ENCODE measurements around the gene RPL13A. TPM values are rescaled to one million over a fixed set of nuclear protein-coding genes. Genes with fewer than 3 reads are reported as not detected.
"Not testable (repeated sequence)": the region's sequence is repeated elsewhere in the genome, so short reads cannot be mapped to it uniquely, and the experiment has no call there.

RPL13A gene
- polyA plus RNA-seq, 4 donors: 2,364 to 2,825 (median 2,611) TPM

DNA sequence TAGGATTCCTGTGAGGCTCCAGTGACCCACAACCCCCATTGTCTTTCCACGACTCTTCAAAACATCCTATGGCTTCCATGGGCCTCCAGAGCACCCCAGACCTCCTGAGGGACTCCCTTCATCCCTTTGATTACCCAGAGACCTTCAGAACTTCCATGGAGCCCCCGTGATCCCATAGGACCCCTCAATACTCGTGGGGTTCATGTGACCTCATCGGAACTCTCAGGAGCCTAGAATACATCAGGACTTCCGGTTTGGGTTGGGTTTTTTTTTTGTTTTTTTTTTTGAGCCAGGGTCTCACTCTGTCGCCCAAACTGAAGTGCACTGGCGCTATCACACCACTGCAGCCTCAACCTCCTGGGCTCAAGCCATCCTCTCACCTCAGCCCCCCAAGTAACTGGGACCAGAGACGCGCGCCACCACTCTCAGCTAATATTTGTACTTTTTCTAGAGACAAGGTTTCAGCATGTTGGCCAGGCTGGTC is 33.6 kb upstream of the RPL13A start:
- no peak for DNase-seq (ENCODE audit: low read depth in 4 of 4, low spot score in 3 of 4)

DNA sequence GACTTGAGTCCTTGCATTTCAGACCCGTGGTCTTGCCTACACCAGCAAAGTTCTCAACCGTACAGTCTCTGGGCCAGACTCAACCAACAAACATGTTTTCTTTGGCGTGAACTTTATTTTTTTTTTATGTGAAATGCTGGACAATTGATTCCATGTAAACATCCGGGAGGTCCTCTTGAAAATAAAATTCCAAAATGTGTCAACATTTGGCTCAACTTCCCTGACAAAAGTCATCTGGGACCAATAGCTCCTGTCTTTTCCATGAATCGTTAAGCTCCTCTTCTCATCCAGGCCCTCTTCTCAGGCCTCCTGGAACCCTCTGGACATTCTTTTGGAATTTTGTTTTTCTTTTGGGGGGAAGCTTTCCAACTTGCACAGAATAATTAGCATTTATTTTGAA is 31.6 kb upstream of the RPL13A start:
- DNase-seq (ENCODE audit: low read depth in 4 of 4, low spot score in 3 of 4): no peak

DNA sequence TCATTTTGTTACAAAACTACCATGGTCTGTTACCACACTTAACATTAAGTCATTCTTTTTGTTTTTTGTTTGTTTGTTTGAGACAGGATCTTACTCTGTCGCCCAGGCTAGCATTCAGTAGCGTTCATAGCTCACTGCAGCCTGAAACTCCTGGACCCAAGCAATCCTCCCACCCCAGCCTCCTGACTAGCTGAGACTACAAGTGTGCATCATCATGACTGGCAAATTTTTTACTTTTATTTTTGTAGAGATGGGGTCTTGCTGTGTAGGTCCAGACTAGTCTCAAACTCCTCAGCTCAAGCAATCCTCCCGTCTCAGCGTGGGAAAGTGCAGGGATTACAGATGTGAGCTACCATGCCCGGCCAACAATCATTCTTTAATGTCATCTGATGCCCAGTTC is 31.1 kb upstream of the RPL13A start:
- no peak for DNase-seq (ENCODE audit: low read depth in 4 of 4, low spot score in 3 of 4)

DNA sequence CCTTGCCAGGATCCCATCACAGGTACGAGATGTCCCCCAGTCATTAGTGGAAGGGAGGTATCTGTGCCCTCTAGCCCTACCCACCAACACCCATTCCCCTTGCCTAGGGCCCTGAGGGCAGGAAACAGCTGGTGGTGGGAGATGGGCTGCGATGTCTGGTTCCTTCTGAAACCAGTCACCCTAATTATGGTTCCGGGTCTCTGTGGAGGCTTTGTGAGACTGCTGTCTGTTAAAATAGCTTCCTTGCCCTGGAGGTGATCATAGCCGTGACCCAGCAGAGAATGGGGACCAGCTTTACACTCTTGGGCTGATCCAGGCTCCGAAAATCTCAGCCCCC is 28.9 kb upstream of the RPL13A start:
- no peak for DNase-seq (ENCODE audit: low read depth in 4 of 4, low spot score in 3 of 4)

DNA sequence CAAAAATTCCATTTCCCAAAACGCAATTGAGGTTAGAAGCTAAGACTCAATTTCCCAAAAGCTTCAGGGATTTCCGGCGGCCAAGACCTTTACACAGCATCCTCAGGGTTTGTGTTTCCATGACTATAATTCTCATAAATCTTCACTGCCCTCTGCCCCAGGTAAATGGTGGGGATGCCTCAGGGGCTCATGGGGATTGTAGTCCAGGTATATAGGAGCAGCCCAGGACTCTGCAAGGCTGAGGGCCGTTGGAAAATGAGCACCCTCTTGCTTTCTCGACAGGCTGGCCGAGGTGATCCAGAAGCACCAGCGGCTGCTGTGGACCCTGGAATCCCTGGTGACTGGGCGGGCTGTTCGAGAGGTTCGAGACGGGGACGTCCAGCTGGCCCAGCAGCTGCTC is 28.0 kb upstream of the RPL13A start:
- no peak for DNase-seq (ENCODE audit: low read depth in 4 of 4, low spot score in 3 of 4)

DNA sequence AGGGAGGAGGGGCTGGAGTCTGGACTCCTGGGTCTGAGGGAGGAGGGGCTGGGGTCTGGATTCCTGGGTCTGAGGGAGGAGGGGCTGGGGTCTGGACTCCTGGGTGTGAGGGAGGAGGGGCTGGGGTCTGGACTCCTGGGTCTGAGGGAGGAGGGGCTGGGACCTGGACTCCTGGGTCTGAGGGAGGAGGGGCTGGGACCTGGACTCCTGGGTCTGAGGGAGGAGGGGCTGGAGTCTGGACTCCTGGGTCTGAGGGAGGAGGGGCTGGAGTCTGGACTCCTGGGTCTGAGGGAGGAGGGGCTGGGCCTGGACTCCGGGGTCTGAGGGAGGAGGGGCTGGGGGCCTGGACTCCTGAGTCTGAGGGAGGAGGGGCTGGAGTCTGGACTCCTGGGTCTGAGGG is 26.3 kb upstream of the RPL13A start:
- DNase-seq (ENCODE audit: low read depth in 4 of 4, low spot score in 3 of 4): not testable (repeated sequence)

DNA sequence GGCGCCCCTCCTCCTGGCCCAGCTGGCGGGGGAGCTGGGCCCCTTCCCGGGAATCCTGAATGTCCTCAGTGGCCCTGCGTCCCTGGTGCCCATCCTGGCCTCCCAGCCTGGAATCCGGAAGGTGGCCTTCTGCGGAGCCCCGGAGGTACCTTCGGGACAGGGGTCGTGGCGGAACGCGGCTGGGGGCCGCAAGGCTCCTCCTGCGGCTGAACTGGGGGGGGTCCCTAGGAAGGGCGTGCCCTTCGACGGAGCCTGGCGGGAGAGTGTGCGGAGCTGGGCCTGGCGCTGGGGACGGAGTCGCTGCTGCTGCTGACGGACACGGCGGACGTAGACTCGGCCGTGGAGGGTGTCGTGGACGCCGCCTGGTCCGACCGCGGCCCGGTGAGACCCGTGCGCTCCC is 25.8 kb upstream of the RPL13A start:
- DNase-seq (ENCODE audit: low read depth in 4 of 4, low spot score in 3 of 4): no peak

DNA sequence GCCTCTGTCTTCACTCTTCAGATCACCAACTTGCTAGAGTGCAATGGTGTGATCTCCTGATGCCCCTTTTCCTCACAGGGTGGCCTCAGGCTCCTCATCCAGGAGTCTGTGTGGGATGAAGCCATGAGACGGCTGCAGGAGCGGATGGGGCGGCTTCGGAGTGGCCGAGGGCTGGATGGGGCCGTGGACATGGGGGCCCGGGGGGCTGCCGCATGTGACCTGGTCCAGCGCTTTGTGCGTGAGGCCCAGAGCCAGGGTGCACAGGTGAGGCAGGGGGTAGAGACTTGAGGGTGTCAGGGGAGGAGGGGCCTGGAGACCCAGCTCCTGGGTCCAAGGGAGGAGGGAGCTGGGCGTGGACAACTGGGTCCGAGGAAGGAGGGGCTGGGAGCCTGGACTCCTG is 24.9 kb upstream of the RPL13A start:
- no peak for DNase-seq (ENCODE audit: low read depth in 4 of 4, low spot score in 3 of 4)

DNA sequence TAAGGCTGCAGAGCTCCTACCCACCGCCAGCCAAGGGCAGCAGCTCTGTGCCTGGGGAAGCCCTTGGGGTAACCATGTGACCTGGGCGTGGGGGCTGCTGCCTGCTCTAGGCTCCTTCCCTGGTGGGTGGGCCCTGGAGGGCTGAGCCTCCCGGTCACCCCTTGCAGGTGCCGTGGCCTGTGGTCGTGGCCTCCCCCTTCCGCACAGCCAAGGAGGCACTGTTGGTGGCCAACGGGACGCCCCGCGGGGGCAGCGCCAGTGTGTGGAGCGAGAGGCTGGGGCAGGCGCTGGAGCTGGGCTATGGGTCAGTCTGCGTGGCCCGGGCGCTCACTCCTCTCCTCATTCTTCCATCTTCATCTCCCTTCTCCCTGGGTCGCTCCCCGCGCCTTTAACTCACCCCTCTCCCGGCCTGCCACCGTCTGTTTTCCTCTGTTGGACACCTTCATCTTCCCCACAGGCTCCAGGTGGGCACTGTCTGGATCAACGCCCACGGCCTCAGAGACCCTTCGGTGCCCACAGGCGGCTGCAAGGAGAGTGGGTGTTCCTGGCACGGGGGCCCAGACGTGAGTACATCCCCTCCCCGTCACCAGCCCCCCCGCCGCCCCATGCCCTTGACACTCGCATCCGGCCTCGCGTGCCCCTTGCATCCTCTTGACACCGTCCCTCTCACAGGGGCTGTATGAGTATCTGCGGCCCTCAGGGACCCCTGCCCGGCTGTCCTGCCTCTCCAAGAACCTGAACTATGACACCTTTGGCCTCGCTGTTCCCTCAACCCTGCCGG is 23.3 kb upstream of the RPL13A start:
- no peak for DNase-seq (ENCODE audit: low read depth in 4 of 4, low spot score in 3 of 4)

DNA sequence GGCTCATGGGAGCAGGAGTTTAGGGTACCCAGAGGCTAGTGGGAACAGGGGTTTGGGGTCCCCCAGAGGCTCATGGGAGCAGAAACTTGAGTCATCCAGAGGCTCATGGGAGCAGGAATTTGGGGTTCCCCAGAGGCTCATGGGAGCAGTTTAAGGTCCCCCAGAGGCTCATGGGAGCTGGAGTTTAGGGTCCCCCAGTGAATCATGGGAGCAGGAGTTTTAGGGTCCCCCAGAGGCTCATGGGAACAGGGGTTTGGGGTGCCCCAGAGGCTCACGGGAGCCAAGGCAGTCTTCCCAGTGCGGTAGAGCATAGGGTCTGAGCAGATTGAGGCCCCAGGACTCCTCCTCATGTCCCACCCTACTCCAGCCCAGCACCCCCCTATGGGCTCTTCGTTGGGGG is 22.0 kb upstream of the RPL13A start:
- no peak for DNase-seq (ENCODE audit: low read depth in 4 of 4, low spot score in 3 of 4)

DNA sequence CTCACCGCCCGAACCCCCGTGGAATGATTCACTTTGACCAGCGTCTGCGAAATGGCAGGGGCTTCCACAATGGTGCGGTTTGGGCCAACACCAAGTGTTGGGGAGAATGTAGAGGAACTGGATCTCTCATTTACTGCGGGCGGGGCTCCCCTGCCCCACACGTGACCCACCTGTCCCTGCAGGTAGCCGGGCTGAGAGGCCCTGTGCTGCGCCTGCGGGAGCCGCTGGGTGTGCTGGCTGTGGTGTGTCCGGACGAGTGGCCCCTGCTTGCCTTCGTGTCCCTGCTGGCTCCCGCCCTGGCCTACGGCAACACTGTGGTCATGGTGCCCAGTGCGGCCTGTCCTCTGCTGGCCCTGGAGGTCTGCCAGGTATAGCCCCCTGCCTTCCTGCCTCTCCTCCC is 19.2 kb upstream of the RPL13A start:
- DNase-seq (ENCODE audit: low read depth in 4 of 4, low spot score in 3 of 4): no peak

DNA sequence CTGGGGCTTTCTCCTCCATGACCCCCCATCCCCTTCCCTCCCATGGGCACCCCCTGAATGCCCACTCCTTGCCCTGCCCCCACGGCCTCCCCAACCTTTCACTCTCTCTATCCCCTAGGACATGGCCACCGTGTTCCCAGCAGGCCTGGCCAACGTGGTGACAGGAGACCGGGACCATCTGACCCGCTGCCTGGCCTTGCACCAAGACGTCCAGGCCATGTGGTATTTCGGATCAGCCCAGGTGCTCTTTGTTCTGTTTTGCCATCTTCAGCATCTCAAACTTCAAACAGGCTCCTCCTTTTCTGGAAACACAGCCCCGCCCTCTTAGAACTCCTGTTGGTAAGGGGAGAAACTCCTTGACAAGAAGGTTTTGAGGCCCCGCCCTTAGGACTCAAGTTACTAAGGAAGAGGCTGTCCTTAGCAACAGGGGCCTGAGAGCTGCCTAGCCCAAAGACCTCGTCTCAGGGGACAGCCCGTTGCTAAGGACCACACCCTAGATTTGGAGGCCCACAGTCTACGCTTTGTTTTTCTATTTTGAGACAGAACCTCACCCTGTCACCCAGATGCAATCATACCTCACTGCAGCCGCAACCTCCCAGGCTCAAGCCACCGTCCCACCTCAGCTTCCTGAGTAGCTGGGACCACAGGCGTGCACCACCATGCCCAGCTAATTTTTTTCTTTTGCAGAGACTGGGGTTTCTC is 18.5 kb upstream of the RPL13A start:
- DNase-seq (ENCODE audit: low read depth in 4 of 4, low spot score in 3 of 4): no peak

DNA sequence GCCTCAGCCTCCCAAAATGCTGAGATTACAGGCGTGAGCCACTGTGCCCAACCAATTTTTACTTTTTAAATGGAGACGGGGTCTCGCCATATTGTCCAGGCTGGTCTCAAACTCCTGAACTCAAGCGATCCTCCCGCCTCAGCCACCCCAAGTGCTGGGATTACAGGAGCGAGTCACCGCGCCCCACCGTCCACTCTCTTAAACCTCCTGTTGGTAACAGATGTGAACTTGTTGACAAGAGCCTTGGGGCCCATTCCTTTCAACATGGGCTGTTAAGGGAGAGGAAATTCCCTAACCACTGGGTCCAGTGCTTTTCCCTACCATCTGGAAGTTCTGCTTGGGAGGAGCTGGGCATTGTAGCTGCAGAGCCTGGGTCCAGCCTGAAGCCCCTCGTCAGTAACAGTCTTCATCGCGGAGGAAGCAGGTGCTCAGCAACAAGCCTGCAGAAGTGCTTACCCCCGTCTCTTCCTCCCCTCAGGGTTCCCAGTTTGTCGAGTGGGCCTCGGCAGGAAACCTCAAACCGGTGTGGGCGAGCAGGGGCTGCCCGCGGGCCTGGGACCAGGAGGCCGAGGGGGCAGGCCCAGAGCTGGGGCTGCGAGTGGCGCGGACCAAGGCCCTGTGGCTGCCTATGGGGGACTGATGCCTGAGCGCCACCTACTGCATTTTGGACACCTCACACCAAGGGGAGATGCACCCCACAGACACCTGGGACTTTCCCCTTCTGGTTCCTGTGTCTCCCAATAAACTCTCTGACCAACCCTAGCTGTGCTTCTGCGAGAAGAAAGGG is 17.4 kb upstream of the RPL13A start:
- no peak for DNase-seq (ENCODE audit: low read depth in 4 of 4, low spot score in 3 of 4)

DNA sequence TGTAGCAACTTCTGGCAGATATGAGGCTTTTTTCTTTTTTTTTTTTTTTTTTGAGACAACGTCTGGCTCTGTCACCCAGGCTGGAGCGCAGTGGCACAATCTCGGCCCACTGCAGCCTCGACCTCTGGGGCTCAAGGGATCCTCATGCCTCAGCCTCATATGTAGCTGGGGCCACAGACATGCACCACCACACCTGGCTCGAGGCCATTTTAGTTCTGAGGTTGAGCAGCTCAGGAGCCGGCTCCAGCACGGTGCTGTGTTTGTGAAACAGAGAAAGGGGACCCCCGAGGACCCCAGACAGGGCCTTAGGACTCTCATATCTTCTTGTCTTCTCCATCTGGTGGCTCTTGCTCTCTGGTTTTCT is 16.8 kb upstream of the RPL13A start:
- DNase-seq (ENCODE audit: low read depth in 4 of 4, low spot score in 3 of 4): no peak

DNA sequence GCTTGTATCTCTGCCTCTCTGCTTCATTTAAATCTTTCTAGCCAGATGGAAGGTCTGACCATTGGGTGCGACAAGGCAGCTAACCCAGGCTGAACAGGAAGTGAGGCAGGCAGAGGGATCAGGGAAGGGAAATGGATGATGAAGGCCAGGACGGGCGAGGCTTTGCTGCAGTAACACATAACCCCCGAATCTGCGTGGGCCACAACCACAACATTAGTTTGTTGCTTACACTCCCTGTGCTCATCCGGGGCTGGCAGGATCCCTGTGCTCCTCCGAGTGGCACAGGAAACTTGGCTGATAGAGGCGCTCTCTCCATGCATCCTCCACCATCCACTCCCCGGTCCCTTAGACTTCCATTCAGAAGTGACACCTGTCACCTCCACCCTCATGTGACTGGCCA is 14.5 kb upstream of the RPL13A start:
- no peak for DNase-seq (ENCODE audit: low read depth in 4 of 4, low spot score in 3 of 4)

DNA sequence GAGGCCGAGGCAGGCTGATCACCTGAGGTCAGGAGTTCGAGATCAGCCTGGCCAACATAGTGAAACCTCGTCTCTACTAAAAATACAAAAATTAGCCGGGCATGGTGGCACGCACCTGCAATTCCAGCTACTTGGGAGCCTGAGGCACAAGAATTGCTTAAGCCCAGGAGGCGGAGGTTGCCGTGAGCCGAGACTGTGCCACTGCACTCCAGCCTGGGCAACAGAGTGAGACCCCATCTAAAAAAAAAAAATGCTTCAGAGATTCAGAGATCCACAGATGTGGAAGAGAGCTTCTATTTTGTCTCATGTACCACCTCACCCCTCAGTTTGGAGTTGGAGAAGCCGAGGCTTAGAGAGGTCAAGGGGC is 13.9 kb upstream of the RPL13A start:
- not testable (repeated sequence) for DNase-seq (ENCODE audit: low read depth in 4 of 4, low spot score in 3 of 4)

DNA sequence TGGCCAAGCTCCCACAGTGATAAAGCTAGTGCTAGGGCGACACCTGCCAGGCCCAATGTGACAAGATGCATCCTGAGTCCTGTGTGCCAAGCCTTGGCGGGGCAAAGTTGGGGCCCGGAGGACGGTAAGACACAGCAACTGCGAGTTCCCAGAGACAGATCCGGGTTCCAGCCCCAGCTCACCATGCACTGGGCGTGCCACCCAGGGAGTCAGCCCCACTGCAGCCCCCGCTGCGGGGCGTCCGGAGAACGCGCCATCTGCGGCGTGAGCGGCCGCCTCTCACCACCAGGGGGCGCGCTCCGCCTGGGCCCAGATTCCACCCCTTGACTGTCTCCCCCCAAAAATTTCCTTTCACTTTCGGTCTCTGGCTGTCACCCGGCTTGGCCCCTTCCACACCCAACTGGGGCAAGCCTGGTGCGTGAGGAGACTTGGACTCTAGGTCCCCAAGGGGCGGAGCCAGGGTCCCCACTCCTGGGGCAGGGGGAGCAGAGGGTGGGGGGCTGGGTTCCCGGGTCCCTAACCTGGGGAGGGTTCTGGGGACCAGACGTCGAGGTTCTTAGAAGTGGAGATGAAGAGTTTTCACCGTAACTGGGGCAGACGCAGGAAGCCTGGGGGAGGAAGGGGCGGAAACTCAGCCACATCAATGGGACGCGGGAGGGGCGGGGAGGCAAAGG is 13.4 kb upstream of the RPL13A start, which contains the start of gene FLT3LG:
FLT3LG (plus strand) TSS at position 348 of the 674 bp plus-strand sequence. CDS start 425 bp downstream, outside the sequence.
- DNase-seq (ENCODE audit: low read depth in 4 of 4, low spot score in 3 of 4): no peak

DNA sequence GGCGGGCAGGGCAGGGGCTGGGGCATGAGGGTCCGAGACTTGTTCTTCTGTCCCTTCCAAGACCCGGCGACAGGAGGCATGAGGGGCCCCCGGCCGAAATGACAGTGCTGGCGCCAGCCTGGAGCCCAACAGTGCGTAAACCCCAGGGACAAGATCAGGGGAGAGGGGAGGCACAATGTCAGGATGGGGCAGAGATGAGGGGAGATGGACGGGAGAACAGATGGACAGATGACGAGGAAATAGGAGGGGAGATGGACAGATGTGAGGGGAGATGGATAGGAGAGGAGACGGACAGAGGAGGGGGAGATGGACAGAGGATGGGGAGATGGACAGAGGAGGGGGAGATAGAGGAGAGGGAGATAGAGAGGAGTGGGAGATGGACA is 12.9 kb upstream of the RPL13A start:
- no peak for DNase-seq (ENCODE audit: low read depth in 4 of 4, low spot score in 3 of 4)

DNA sequence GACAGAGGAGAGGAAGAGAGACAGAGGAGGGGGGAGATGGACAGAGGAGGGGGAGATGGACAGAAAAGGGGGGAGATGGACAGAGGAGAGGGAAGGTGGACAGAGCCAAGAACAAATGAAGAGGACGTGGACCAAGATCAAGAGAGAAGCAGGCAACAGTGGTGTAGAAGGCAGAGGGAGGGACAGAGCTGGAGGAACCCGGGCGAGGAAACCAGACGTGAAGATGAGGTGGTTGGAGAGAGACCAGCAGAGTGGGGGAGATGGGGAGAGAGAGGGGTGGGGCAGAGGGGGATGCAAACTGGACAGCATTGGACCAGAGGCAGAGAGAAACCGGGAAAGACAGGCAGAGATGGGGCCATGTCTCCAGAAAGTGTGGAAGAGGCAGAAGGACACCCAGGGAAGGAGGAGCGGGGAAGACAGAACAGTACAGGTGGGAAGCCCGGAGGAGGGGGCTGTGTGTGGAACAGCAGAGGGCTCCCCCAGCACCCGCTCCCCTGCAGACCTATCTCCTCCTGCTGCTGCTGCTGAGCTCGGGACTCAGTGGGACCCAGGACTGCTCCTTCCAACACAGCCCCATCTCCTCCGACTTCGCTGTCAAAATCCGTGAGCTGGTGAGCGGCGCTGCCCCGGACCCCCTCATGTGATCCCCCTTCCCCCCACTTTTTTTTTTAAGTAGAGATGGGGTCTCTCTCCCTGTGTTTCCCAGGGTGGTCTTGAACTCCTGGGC is 12.1 kb upstream of the RPL13A start:
- DNase-seq (ENCODE audit: low read depth in 4 of 4, low spot score in 3 of 4): no peak
